Measurements from ENCODE around the gene TFDP3.

The TFDP3 gene

GRCh38 chrX:133171962-133172708 is 46.0 kb downstream of the TFDP3 start:
- TF ChIP-seq GATA1 (IDR thresholded peaks at IDR 0.05; ENCODE audit: low read depth, low read length) (no peak), POLR2A (IDR thresholded peaks at IDR 0.05; ENCODE audit: low read length) (no peak)
- DNase-seq = peak in 1 of 2 experiments; percentile 13
